Upper lobe of right lung (tissue), 1 donor: ENCODE measurements around the gene OLFM3. TPM values are rescaled to one million over a fixed set of nuclear protein-coding genes. Genes with fewer than 3 reads are reported as not detected.

Source experiments
- ATAC-seq: fragments of 200-7000 bp; cut with Tn5 transposase; one replicate; pipeline ENCODE4 v1.9.1; 2020; ENCODE audit warnings: mild to moderate bottlenecking, moderate library complexity
- DNase-seq: peaks from one replicate; pipeline ENCODE4 v3.0.0-alpha.2; 2020
- H3K27ac ChIP-seq: fragments of 200-600 bp; one replicate; pipeline ENCODE4 v1.8.0; 2022
- H3K27me3 ChIP-seq: fragments of 200-600 bp; one replicate; pipeline ENCODE4 v1.8.0; 2022; ENCODE audit warnings: mild to moderate bottlenecking
- H3K36me3 ChIP-seq: fragments of 200-600 bp; one replicate; pipeline ENCODE4 v1.8.0; 2022
- H3K4me1 ChIP-seq: fragments of 200-600 bp; one replicate; pipeline ENCODE4 v1.8.0; 2022
- H3K4me3 ChIP-seq: fragments of 200-600 bp; one replicate; pipeline ENCODE4 v1.8.0; 2022; ENCODE audit warnings: mild to moderate bottlenecking
- H3K9me3 ChIP-seq: fragments of 200-600 bp; one replicate; pipeline ENCODE4 v1.8.0; 2022
- intact Hi-C: fragments of 100-400 bp; cut with DNase I; formaldehyde crosslinking; loops from one replicate; pipeline ENCODE4 v1.11.0; 2022
- total RNA-seq: library from RNA; stranded (reverse); fragmentation: NEBNext Ultra II Directional; extraction: Animal tissue kit (Norgen Biotek cat#: 25700); gene quantifications from one replicate; pipeline ENCODE4 v1.2.1, GENCODE V29; 2021
- TF ChIP-seq, protein P1 (sequence below): fragments of 200-600 bp; IDR thresholded peaks from one replicate; pipeline ENCODE4 v1.8.0; 2022; ENCODE audit warnings: antibody characterized with exemption
- donor health status: DM: no; HTN: yes; CAD: no; lungs with severe emphysema.

Gene OLFM3
- total RNA-seq, 1 donor from 2014 or later = not detected

DNA sequence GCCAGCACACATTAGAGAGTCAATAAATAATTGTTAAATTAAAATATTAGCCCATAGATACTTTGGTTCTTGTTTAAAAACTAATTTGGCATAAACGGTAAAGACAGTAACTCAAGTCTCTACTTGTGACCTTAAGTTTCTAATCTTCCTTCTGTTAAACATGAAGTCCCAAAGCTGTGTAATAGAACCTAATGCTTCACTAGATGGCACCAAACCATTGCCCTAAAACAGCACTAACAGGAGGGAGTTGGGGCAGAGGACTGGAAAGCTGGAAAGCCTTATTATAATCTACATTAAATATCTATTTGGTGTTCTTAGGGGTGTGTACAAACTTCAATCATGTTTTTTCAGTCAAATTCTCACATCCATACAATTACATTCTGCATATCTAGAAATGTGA lies 176.7 kb downstream of the OLFM3 start:
- no peak overlapping the region for H3K4me3 ChIP-seq
- TF ChIP-seq, protein P1, sequence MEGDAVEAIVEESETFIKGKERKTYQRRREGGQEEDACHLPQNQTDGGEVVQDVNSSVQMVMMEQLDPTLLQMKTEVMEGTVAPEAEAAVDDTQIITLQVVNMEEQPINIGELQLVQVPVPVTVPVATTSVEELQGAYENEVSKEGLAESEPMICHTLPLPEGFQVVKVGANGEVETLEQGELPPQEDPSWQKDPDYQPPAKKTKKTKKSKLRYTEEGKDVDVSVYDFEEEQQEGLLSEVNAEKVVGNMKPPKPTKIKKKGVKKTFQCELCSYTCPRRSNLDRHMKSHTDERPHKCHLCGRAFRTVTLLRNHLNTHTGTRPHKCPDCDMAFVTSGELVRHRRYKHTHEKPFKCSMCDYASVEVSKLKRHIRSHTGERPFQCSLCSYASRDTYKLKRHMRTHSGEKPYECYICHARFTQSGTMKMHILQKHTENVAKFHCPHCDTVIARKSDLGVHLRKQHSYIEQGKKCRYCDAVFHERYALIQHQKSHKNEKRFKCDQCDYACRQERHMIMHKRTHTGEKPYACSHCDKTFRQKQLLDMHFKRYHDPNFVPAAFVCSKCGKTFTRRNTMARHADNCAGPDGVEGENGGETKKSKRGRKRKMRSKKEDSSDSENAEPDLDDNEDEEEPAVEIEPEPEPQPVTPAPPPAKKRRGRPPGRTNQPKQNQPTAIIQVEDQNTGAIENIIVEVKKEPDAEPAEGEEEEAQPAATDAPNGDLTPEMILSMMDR = peak; percentile 40
- DNase-seq (no peak), ATAC-seq (peak; percentile 82)
- no peaks in the 10 kb centered on the region for H3K36me3 ChIP-seq
- no peak overlapping the region for H3K27ac ChIP-seq
- H3K9me3 ChIP-seq = no peaks in the 10 kb centered on the region
- H3K27me3 ChIP-seq = no peaks in the 10 kb centered on the region
- intact Hi-C loops = no loop called here
- H3K4me1 ChIP-seq = no peaks in the 10 kb centered on the region

DNA sequence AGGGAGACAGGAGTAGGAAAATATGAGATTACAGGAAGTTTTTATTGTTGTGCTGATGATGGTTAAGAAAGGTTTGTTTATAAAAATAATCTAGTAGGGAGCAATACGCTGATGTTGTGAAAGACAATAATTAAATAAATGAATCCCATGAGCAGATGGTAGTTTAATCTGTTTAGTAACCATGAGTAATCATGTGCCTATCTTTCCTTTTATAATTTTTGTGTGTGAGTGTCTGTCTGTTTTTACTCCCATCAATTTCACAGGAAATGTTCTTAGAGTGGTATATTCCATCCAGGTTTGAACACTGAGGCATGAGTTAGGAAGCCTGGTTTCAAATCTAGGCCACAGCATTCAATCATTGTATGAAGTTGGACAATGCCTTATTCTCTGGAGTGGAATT lies 180.5 kb downstream of the OLFM3 start:
- ATAC-seq (no peak), DNase-seq (no peak)
- no peak overlapping the region for H3K27ac ChIP-seq
- H3K4me1 ChIP-seq = no peaks in the 10 kb centered on the region
- no peaks in the 10 kb centered on the region for H3K9me3 ChIP-seq
- no peak overlapping the region for H3K4me3 ChIP-seq
- TF ChIP-seq, protein P1 = no peak
- H3K36me3 ChIP-seq = no peaks in the 10 kb centered on the region
- H3K27me3 ChIP-seq = no peaks in the 10 kb centered on the region
- intact Hi-C loops = no loop called here

DNA sequence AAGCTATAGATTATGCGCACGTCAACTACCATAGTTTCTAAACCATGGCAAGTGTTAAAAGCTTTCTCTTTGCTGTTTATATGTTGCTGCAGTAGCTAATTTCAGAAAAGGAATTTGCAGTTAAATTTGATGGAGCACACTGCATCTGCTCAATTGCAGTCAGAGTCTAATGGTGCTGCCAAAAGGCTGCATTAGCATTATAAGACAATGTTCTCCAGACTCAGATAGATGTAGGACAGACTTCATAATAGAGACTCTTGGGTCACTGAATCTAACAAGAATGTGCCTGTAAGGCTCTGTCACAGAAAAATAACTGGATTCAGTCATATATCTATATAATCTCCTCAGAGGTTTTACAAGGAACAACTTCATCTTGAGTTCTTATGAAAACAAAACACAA lies 198.3 kb downstream of the OLFM3 start:
- H3K4me3 ChIP-seq = no peak overlapping the region

DNA sequence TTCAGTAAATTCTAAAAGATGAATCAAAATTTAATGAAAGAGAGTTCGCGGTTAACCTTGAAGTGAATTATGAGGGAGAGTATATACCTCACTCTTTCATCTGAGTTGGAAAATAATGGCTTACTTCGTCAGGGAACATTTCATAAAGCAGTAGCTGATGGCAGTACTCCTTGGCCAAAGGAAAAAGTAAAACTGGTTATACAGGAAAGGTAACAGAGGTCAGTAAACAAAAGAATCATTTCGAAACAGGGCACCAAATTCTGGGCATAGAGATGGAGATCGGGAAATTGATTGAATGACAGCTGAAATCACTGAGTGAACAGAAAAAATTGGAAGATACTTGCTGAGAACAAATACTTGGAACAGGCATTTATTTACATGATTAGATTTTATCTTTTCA lies 199.0 kb downstream of the OLFM3 start:
- Histone ChIP-seq H3K36me3 (no peaks in the 10 kb centered on the region), H3K4me3 (no peak overlapping the region), H3K27ac (no peak overlapping the region), H3K27me3 (no peaks in the 10 kb centered on the region), H3K9me3 (no peaks in the 10 kb centered on the region), H3K4me1 (no peaks in the 10 kb centered on the region)
- ATAC-seq (peak; percentile 61), DNase-seq (no peak)
- TF ChIP-seq, protein P1 = no peak
- intact Hi-C loops = no loop called here

More for the DNA sequence above, 198.3 kb downstream of the OLFM3 start:
- ATAC-seq (no peak), DNase-seq (no peak)
- Histone ChIP-seq H3K9me3 (no peaks in the 10 kb centered on the region), H3K36me3 (no peaks in the 10 kb centered on the region), H3K27ac (no peak overlapping the region), H3K4me1 (no peaks in the 10 kb centered on the region), H3K27me3 (no peaks in the 10 kb centered on the region)
- TF ChIP-seq, protein P1 = no peak
- intact Hi-C loops = no loop called here

DNA sequence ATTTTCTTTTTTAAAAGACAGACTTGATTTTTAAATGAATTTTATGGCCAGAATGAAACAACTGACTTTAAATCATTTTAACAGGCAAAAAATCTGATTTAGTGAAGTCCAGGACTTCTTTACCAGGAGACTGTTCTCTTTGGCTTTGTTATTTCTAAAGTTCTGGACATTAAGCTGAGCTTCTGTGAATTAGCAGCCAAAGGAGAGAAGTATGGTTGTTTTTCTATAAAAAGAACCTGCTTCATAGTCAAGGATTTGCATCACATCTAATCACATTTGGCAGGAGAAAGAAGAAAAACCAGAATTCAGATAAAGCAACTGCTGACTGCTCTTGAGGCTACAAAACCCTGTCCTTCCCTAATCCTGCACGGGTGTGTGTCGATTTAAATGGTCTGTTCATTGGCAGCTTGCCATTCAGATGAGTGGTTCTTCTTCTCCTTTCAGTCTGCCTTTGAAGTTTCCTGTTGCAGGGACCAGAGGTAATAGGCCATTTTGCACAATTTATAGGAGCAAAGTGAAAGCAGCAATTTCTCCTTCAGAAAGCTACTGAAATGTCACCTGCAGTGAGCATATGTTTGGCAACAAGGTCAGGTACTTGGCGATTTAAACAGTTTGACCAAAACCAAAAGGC lies 215.4 kb downstream of the OLFM3 start:
- no peak for DNase-seq
- no peaks in the 10 kb centered on the region for H3K27me3 ChIP-seq

More for the DNA sequence above, 215.4 kb downstream of the OLFM3 start:
- peak; percentile 53 for ATAC-seq
- Histone ChIP-seq H3K36me3 (no peaks in the 10 kb centered on the region), H3K27ac (no peak overlapping the region), H3K4me3 (no peak overlapping the region), H3K9me3 (no peaks in the 10 kb centered on the region), H3K4me1 (no peaks in the 10 kb centered on the region)
- intact Hi-C loops = no loop called here
- TF ChIP-seq, protein P1 = no peak
